ENCODE measurements around the gene GALNT7. TPM values are rescaled to one million over a fixed set of nuclear protein-coding genes. Genes with fewer than 3 reads are reported as not detected.

GALNT7 gene
- total and polyA plus RNA-seq, 2 of the 13 experiments (the other 11 are each of a cell fraction or from before 2014, with no cell fraction given) = 0.08 to 0.13 TPM

- ChIA-PET POLR2A (no interaction called here), CTCF (ENCODE audit: low intra/inter-chr PET ratio, low total read pairs) (no interaction called here)
- Histone ChIP-seq H3K9me3 (ENCODE audit: low read length) (no peaks in the 10 kb centered on the region), H3K36me3 (replicated peaks in 1 of 2; ENCODE audit: control insufficient read depth in 1 of 2, insufficient read depth in 2 of 2, low read length in 2 of 2) (no peaks in the 10 kb centered on the region), H3K27me3 (ENCODE audit: control insufficient read depth in 1 of 2, insufficient read depth in 2 of 2, low read length in 2 of 2) (peaks cover 4 to 27% of the 10 kb centered on the region in 2 experiments), H3K4me2 (ENCODE audit: low read depth, low read length) (no peak overlapping the region), H3K4me3 (replicated peaks in 1 of 3; ENCODE audit: insufficient read depth in 1 of 3, low read depth in 2 of 3, low read length in 3 of 3) (no peak overlapping the region), H3K27ac (ENCODE audit: extremely low read length, insufficient read depth, low read length) (no peak overlapping the region), H3K9ac (ENCODE audit: insufficient read depth, low read depth, low read length) (no peak overlapping the region), H3K79me2 (ENCODE audit: insufficient read depth, low read length) (no peaks in the 10 kb centered on the region), H3K4me1 (ENCODE audit: insufficient read depth, low read length) (peaks cover 15% of the 10 kb centered on the region), H4K20me1 (ENCODE audit: insufficient read depth, low read length) (no peaks in the 10 kb centered on the region), H2AFZ (ENCODE audit: low read length) (no peak overlapping the region)
- FAIRE-seq (no peak), DNase-seq (ENCODE audit: low spot score) (no peak), ATAC-seq (no peak)
- intact Hi-C loops (cut with micrococcal nuclease; ENCODE audit: unreplicated experiment) = loop anchor here (10.0 kb wide), 1 partner anchor 141 kb away; no protein-coding TSS in a partner anchor
- in situ Hi-C loops (cut with HindIII; ENCODE audit: extremely low pct_ligation_motif_present, low pct_unique_long_range_greater_than_20kb) = no loop called here
- BruUV-seq (replicated peaks) = no TSS peak
- TF ChIP-seq IKZF1 (IDR thresholded peaks at IDR 0.05) (no peak), HNRNPH1 (optimal IDR thresholded peaks at IDR 0.05; ENCODE audit: low read depth, low read length) (no peak), SRF (IDR thresholded peaks at IDR 0.05; ENCODE audit: low read depth, low read length) (no peak), STAT6 (CRISPR knock-in tag; IDR thresholded peaks at IDR 0.05; ENCODE audit: borderline replicate concordance) (no peak), POLR2AphosphoS5 (IDR thresholded peaks at IDR 0.05; ENCODE audit: low read depth, low read length) (no peak), ATF3 (CRISPR knock-in tag; IDR thresholded peaks at IDR 0.05) (no peak), CREM (IDR thresholded peaks at IDR 0.05) (no peak), CREM (CRISPR knock-in tag; IDR thresholded peaks at IDR 0.05) (no peak), ZBTB14 (CRISPR knock-in tag; IDR thresholded peaks at IDR 0.05) (no peak), KMT2B (CRISPR knock-in tag; IDR thresholded peaks at IDR 0.05) (no peak), ZNF569 (CRISPR knock-in tag; IDR thresholded peaks at IDR 0.05; ENCODE audit: borderline replicate concordance) (no peak), ATF2 (CRISPR knock-in tag; IDR thresholded peaks at IDR 0.05) (no peak), ZNF646 (CRISPR knock-in tag; IDR thresholded peaks at IDR 0.05) (no peak), REXO4 (CRISPR knock-in tag; IDR thresholded peaks at IDR 0.05; ENCODE audit: borderline replicate concordance) (no peak)
Observed at GRCh38 chr4:173165706-173166105, 2.9 kb upstream of the GALNT7 start.

All from HepG2 (cell line).